OCI-LY7 (cell line): ENCODE measurements around the gene MYOCD. TPM values are rescaled to one million over a fixed set of nuclear protein-coding genes. Genes with fewer than 3 reads are reported as not detected.

Source experiments
- BruUV-seq: library from RNA; stranded (reverse); fragments of 400-500 nt; replicated peaks from 2 replicates; lab custom pipeline; 2021; lab: Mats Ljungman, UMichigan
- CTCF ChIA-PET: fragments of 300-600 bp; sonication (Branson Sonifier 250); formaldehyde crosslinking; loops from one replicate; lab custom pipeline; 2022; ENCODE audit warnings: antibody characterized with exemption; ENCODE audit not compliant: unreplicated experiment; lab: Charles Lee
- POLR2A ChIA-PET: fragments of 300-600 bp; sonication (Branson Sonifier 250); formaldehyde crosslinking; loops from one replicate; lab custom pipeline; 2022; ENCODE audit warnings: antibody characterized with exemption; lab: Charles Lee
- DNase-seq: peaks from one replicate; pipeline ENCODE4 v3.0.0-alpha.2; 2015; ENCODE audit warnings: low spot score
- H2AFZ ChIP-seq: fragments of 200-600 bp; sonication (generic), shearing (Covaris generic); 2 replicates; pipeline ENCODE4 v1.6.1; 2014; ENCODE audit warnings: mild to moderate bottlenecking, antibody characterized with exemption, low read length, moderate library complexity
- H3K27ac ChIP-seq: fragments of 200-600 bp; sonication (generic); 2 replicates; pipeline ENCODE4 v1.5.1; 2014; ENCODE audit warnings: mixed run types, low read depth, mild to moderate bottlenecking, moderate library complexity, low read length, inconsistent platforms; ENCODE audit not compliant: poor library complexity, severe bottlenecking
- H3K36me3 ChIP-seq: fragments of 200-600 bp; sonication (generic); 2 replicates; pipeline ENCODE4 v1.6.1; 2014; ENCODE audit warnings: mild to moderate bottlenecking, antibody characterized with exemption, low read length, moderate library complexity, mixed read lengths; ENCODE audit not compliant: insufficient read depth
- H3K4me1 ChIP-seq: fragments of 200-600 bp; sonication (generic); 2 replicates; pipeline ENCODE4 v1.5.1; 2014; ENCODE audit warnings: mild to moderate bottlenecking, low read length; ENCODE audit not compliant: insufficient read depth, poor library complexity, severe bottlenecking
- H3K4me2 ChIP-seq: fragments of 200-600 bp; sonication (generic); 2 replicates; pipeline ENCODE4 v1.6.1; 2014; ENCODE audit warnings: mild to moderate bottlenecking, low read length
- H3K4me3 ChIP-seq: fragments of 200-600 bp; sonication (generic); 2 replicates; pipeline ENCODE4 v1.5.1; 2014; ENCODE audit warnings: mild to moderate bottlenecking, low read depth, low read length; ENCODE audit not compliant: poor library complexity, severe bottlenecking
- H3K79me2 ChIP-seq: fragments of 200-600 bp; sonication (generic); 2 replicates; pipeline ENCODE4 v1.6.1; 2016; ENCODE audit warnings: low read depth, mild to moderate bottlenecking, low read length, moderate library complexity, mixed read lengths; ENCODE audit not compliant: insufficient read depth
- H3K9me2 ChIP-seq: fragments of 200-600 bp; sonication (generic); 2 replicates; pipeline ENCODE4 v1.6.1; 2016; ENCODE audit warnings: mild to moderate bottlenecking, low read length, mixed read lengths; ENCODE audit not compliant: insufficient read depth
- H3K9me3 ChIP-seq: fragments of 200-600 bp; sonication (generic); 2 replicates; pipeline ENCODE4 v1.6.1; 2014; ENCODE audit warnings: mild to moderate bottlenecking, mixed run types, low read length, mixed read lengths
- H4K20me1 ChIP-seq: fragments of 200-600 bp; sonication (generic); 2 replicates; pipeline ENCODE4 v1.6.1; 2014; ENCODE audit warnings: mild to moderate bottlenecking, antibody characterized with exemption, low read length, moderate library complexity, mixed read lengths; ENCODE audit not compliant: insufficient read depth
- CTCF ChIP-seq: fragments of 200-600 bp; sonication (generic); conservative IDR thresholded peaks from 2 replicates; pipeline ENCODE4 v1.5.1; 2014; ENCODE audit warnings: mild to moderate bottlenecking, antibody characterized with exemption, low read length, moderate library complexity, mixed read lengths
- EZH2phosphoT487 ChIP-seq: fragments of 200-600 bp; sonication (generic); IDR thresholded peaks from 2 replicates; pipeline ENCODE4 v1.6.1; 2018; ENCODE audit warnings: low read depth, borderline replicate concordance, mild to moderate bottlenecking, mixed run types, antibody characterized with exemption, low read length, moderate library complexity, mixed read lengths
- intact Hi-C: fragments of 100-400 bp; cut with micrococcal nuclease; formaldehyde crosslinking; loops from one replicate; pipeline ENCODE4 v1.10.0; 2022; ENCODE audit not compliant: unreplicated experiment
- total RNA-seq, 2 experiments: library from RNA; depleted of rRNA in 1 of 2; stranded (reverse); fragments of >200 nt in 1 of 2; shearing (Covaris generic) in 1 of 2; gene quantifications; 2 replicates each; pipeline ENCODE4 v1.2.3, GENCODE V29; 2014 to 2022

MYOCD gene
- total RNA-seq, 2 experiments from 2014 or later: not detected

GRCh38 chr17:12618557-12618956 lies 47.1 kb upstream of the MYOCD start:
- Histone ChIP-seq H4K20me1 (no peaks in the 10 kb centered on the region), H3K9me3 (no peaks in the 10 kb centered on the region), H2AFZ (no peak overlapping the region), H3K9me2 (no peaks in the 10 kb centered on the region), H3K4me1 (no peaks in the 10 kb centered on the region), H3K27ac (no peak overlapping the region), H3K4me2 (no peak overlapping the region), H3K79me2 (no peaks in the 10 kb centered on the region), H3K4me3 (no peak overlapping the region), H3K36me3 (no peaks in the 10 kb centered on the region)
- BruUV-seq: no TSS peak
- ChIA-PET POLR2A (no interaction called here), CTCF (no interaction called here)
- TF ChIP-seq EZH2phosphoT487: no peak
- TF ChIP-seq CTCF: no peak
- intact Hi-C loops: no loop called here
- no peak for DNase-seq

- BruUV-seq: no TSS peak
- POLR2A ChIA-PET: no interaction called here
- no peaks in the 10 kb centered on the region for H3K9me3 ChIP-seq
- H3K36me3 ChIP-seq: no peaks in the 10 kb centered on the region
- CTCF ChIA-PET: no interaction called here
- no peak overlapping the region for H3K27ac ChIP-seq
- H3K79me2 ChIP-seq: no peaks in the 10 kb centered on the region
- no peak overlapping the region for H3K4me3 ChIP-seq
- DNase-seq: no peak
- intact Hi-C loops: loop anchor here (10.0 kb wide), 1 partner anchor 55 kb away; no protein-coding TSS in a partner anchor
- no peak overlapping the region for H3K4me2 ChIP-seq
- TF ChIP-seq EZH2phosphoT487 (no peak), CTCF (no peak)
- no peak overlapping the region for H2AFZ ChIP-seq
- H4K20me1 ChIP-seq: no peaks in the 10 kb centered on the region
- H3K9me2 ChIP-seq: no peaks in the 10 kb centered on the region
- no peaks in the 10 kb centered on the region for H3K4me1 ChIP-seq
These were observed 46.1 kb upstream of the MYOCD start for GRCh38 chr17:12619459-12620199.

GRCh38 chr17:12620200-12620720 lies 45.4 kb upstream of the MYOCD start:
- ChIA-PET POLR2A (no interaction called here), CTCF (no interaction called here)
- no peaks in the 10 kb centered on the region for H4K20me1 ChIP-seq
- H3K4me2 ChIP-seq: no peak overlapping the region
- no peak for TF ChIP-seq CTCF
- TF ChIP-seq EZH2phosphoT487: no peak
- H3K4me1 ChIP-seq: no peaks in the 10 kb centered on the region
- BruUV-seq: no TSS peak
- H3K27ac ChIP-seq: no peak overlapping the region
- H3K4me3 ChIP-seq: no peak overlapping the region
- no peak for DNase-seq
- intact Hi-C loops: loop anchor here (10.0 kb wide), 1 partner anchor 55 kb away; no protein-coding TSS in a partner anchor
- no peaks in the 10 kb centered on the region for H3K9me2 ChIP-seq
- no peaks in the 10 kb centered on the region for H3K36me3 ChIP-seq
- H3K9me3 ChIP-seq: no peaks in the 10 kb centered on the region
- H3K79me2 ChIP-seq: no peaks in the 10 kb centered on the region
- no peak overlapping the region for H2AFZ ChIP-seq
